Upper lobe of left lung (tissue), 6 donors: ENCODE results near the gene PTPRR. TPM values are rescaled to one million over a fixed set of nuclear protein-coding genes. Genes with fewer than 3 reads are reported as not detected.

Experiments used
- ATAC-seq, 2 donors: fragments of 200-7000 bp; cut with Tn5 transposase; one replicate each; pipeline ENCODE4 v1.9.1; 2022; ENCODE audit warnings: mild to moderate bottlenecking in 2 of 2, moderate library complexity in 2 of 2; ENCODE audit not compliant: low FRiP score in 2 of 2
- DNase-seq, 2 donors: peaks; one replicate each; pipeline ENCODE4 v3.0.0-alpha.2; 2019 to 2020
- H3K27ac ChIP-seq, 4 donors: fragments of 200-600 bp; sonication (generic); one replicate each; pipeline ENCODE4 v1.5.1; 2016 to 2019
- H3K27me3 ChIP-seq, 4 donors: fragments of 200-600 bp; sonication (generic); one replicate each; pipeline ENCODE4 v1.5.1; 2017 to 2019
- H3K36me3 ChIP-seq, 4 donors: fragments of 200-600 bp; sonication (generic); one replicate each; pipeline ENCODE4 v1.5.1; 2016 to 2019
- H3K4me1 ChIP-seq, 4 donors: fragments of 200-600 bp; sonication (generic); one replicate each; pipeline ENCODE4 v1.5.1; 2018 to 2019
- H3K4me3 ChIP-seq, 4 donors: fragments of 200-600 bp; sonication (generic); one replicate each; pipeline ENCODE4 v1.5.1; 2017 to 2019; ENCODE audit warnings: mild to moderate bottlenecking in 2 of 4, moderate library complexity in 1 of 4
- H3K9me3 ChIP-seq, 4 donors: fragments of 200-600 bp; sonication (generic); one replicate each; pipeline ENCODE4 v1.5.1; 2018 to 2019
- EP300 ChIP-seq, 4 donors: sonication (generic); formaldehyde crosslinking; IDR thresholded peaks; one replicate each; pipeline ENCODE4 v1.5.1; 2017; ENCODE audit warnings: antibody characterized with exemption in 4 of 4, control low read depth in 2 of 4
- POLR2A ChIP-seq, 4 donors: fragments of 450-650 bp; IDR thresholded peaks; one replicate each; pipeline ENCODE4 v1.5.1; 2016 to 2017; ENCODE audit warnings: antibody characterized with exemption in 4 of 4, mild to moderate bottlenecking in 2 of 4
- POLR2AphosphoS5 ChIP-seq, 2 donors: sonication (generic); formaldehyde crosslinking; IDR thresholded peaks; one replicate each; pipeline ENCODE4 v1.5.1; 2017; ENCODE audit warnings: antibody characterized with exemption in 2 of 2
- WGBS, 2 donors: methylation state at CpG; one replicate each; pipeline ENCODE4 v1.1.5; 2017 to 2018; 5-methylcytosine and 5-hydroxymethylcytosine counted together
- total RNA-seq, 6 donors: library from RNA; depleted of rRNA in 4 of 6; stranded (reverse); fragments of >200 nt in 4 of 6; gene quantifications; one replicate each; pipeline versions ENCODE4 v1.1.0 to v1.2.1, GENCODE V29; 2016 to 2021
- TF ChIP-seq, protein P1 (sequence below), 6 experiments: fragments of 450-650 bp in 4 of 6; fragments of 200-600 bp in 2 of 6; sonication (generic) in 2 of 6; IDR thresholded peaks; one replicate each; pipeline ENCODE4 v1.5.1; 2016 to 2019; ENCODE audit warnings: antibody characterized with exemption in 6 of 6
- donor health status: DM: no; HTN: no; CAD: no; lungs with moderate emphysema.
- donor health status: DM: no; HTN: yes; CAD: no; lungs with severe emphysema.

PTPRR gene
- total RNA-seq, 6 donors from 2014 or later: 0.30 to 2.7 (median 0.79) TPM; not detected in 1

DNA sequence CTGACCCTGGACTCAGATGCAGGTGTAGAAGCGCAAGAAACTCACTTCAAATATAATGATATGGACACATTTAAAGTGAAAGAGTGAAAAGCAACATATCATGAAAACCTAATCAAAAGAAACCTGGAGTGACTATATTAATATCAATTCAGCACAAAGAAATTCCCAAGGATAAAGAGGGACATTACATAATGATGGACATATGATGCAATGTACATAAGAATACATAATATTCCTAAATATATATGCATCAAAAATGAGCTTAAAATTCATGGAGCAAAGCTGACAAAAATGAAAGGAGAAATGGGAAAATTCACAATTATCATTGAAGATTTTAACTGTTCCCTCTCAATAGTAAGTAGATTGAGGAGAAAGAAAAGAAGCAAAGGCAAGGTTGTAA lies 24.6 kb downstream of the PTPRR start:
- no peak for TF ChIP-seq POLR2AphosphoS5 (IDR thresholded peaks at IDR 0.05)
- ATAC-seq: no peak
- no peak overlapping the region for H3K4me3 ChIP-seq
- no peak for DNase-seq
- H3K27me3 ChIP-seq: no peaks in the 10 kb centered on the region
- H3K4me1 ChIP-seq: no peaks in the 10 kb centered on the region
- H3K36me3 ChIP-seq: no peaks in the 10 kb centered on the region
- no peaks in the 10 kb centered on the region for H3K9me3 ChIP-seq
- H3K27ac ChIP-seq: no peak overlapping the region
- WGBS, 2 donors: 91% methylated on average over 1 of the region's 1 CpG

DNA sequence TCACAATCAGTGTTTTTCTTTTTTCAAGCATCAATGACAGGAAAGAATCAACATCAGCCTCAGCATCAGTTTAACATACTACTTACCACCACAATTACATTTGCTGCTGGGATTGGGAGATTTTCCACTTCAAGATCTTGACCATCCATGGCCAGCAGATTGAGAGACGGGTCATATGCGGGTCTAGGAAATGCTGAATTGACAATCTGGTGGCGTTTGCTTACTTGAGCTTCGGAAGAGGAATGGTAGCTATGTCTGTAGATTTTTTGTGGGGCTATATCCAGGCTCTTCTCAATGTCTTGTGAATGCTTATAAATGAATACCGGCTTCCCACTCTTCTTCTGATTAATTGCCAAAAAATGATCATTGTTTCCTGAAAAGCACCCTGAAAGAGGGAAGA lies 27.9 kb downstream of the PTPRR start:
- WGBS, 2 donors: 86 to 91% methylated on average over 5 of the region's 5 CpGs
- no peaks in the 10 kb centered on the region for H3K36me3 ChIP-seq
- no peaks in the 10 kb centered on the region for H3K9me3 ChIP-seq
- no peak for ATAC-seq
- TF ChIP-seq POLR2A (IDR thresholded peaks at IDR 0.05): no peak
- TF ChIP-seq POLR2AphosphoS5 (IDR thresholded peaks at IDR 0.05): no peak
- TF ChIP-seq, protein P1, sequence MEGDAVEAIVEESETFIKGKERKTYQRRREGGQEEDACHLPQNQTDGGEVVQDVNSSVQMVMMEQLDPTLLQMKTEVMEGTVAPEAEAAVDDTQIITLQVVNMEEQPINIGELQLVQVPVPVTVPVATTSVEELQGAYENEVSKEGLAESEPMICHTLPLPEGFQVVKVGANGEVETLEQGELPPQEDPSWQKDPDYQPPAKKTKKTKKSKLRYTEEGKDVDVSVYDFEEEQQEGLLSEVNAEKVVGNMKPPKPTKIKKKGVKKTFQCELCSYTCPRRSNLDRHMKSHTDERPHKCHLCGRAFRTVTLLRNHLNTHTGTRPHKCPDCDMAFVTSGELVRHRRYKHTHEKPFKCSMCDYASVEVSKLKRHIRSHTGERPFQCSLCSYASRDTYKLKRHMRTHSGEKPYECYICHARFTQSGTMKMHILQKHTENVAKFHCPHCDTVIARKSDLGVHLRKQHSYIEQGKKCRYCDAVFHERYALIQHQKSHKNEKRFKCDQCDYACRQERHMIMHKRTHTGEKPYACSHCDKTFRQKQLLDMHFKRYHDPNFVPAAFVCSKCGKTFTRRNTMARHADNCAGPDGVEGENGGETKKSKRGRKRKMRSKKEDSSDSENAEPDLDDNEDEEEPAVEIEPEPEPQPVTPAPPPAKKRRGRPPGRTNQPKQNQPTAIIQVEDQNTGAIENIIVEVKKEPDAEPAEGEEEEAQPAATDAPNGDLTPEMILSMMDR (IDR thresholded peaks at IDR 0.05): no peak
- no peak for TF ChIP-seq EP300 (IDR thresholded peaks at IDR 0.05)
- H3K4me3 ChIP-seq: no peak overlapping the region
- H3K4me1 ChIP-seq: no peaks in the 10 kb centered on the region
- DNase-seq: no peak
- no peak overlapping the region for H3K27ac ChIP-seq
- no peaks in the 10 kb centered on the region for H3K27me3 ChIP-seq

DNA sequence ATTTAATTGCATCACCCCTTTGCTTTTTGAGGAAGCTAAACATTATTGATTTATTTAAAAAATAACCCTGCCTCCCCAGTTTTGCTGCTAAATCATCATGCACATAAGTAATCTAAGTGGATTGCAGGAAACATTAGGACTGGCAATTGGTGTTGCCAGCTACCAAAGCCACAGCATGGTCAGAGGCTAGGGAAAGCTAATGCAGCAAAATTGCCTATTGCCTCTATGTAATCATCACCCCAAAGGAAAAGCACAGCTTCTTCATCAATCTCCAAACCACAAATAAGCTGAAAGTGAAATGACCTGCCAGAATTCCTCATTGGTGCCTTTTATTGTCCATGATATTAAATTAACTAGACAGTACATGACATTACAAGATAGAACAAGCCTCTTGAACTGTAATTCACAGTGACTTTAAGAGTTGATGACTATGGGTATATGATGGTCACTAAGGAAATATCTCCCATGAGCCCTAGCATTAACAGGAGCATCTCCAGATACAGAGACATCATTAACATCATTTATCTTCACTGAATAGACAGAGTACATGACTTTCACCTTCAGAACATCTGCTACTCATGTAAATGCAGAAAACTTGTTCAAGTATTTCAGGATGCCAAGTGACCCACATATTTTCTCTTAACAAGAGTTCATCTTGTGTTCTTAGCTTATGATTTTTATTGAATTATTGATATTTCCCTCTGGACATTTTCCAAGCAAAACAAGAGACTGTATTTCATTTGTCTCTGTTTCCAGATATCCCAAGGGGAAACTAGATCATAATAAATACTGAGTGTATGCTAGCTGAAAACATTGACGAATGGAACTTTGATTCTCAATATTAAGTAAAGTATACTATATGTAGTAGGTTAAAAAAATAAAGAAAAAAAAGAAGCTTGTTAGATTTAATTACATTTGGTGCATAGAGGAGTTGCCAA lies 29.4 kb downstream of the PTPRR start:
- Histone ChIP-seq H3K4me1 (no peaks in the 10 kb centered on the region), H3K27ac (no peak overlapping the region), H3K27me3 (no peaks in the 10 kb centered on the region), H3K4me3 (no peak overlapping the region), H3K36me3 (no peaks in the 10 kb centered on the region), H3K9me3 (no peaks in the 10 kb centered on the region)
- WGBS, 2 donors: 73 to 90% methylated on average over 1 of the region's 1 CpG
- no peak for TF ChIP-seq EP300 (IDR thresholded peaks at IDR 0.05)
- TF ChIP-seq POLR2A (IDR thresholded peaks at IDR 0.05): no peak
- TF ChIP-seq, protein P1 (IDR thresholded peaks at IDR 0.05): no peak
- no peak for TF ChIP-seq POLR2AphosphoS5 (IDR thresholded peaks at IDR 0.05)
- DNase-seq: no peak
- no peak for ATAC-seq

DNA sequence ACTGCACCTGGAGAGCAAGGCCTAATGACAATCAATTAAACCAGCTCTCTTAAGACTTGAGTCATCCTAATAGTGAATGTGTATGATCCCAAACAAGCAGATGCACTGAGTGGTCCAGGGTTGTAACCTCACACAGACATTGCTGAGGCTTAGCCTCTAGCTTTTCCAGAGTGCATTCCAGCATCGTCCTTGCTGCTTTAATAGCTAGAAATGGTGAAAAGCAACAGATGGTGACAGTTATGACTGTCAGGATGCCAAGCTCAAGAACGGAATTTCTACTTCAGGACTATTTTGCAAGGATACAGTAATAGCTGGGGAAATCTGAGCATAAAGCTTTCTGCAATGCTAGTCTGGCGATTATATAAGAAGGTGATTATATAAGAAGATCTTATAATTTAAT lies 34.6 kb downstream of the PTPRR start:
- no peaks in the 10 kb centered on the region for H3K27me3 ChIP-seq
- ATAC-seq (no peak), DNase-seq (no peak)
- no peak overlapping the region for H3K4me3 ChIP-seq
- no peaks in the 10 kb centered on the region for H3K36me3 ChIP-seq
- no peak for TF ChIP-seq EP300 (IDR thresholded peaks at IDR 0.05)
- no peak for TF ChIP-seq POLR2A (IDR thresholded peaks at IDR 0.05)
- TF ChIP-seq, protein P1 (IDR thresholded peaks at IDR 0.05): no peak
- no peak for TF ChIP-seq POLR2AphosphoS5 (IDR thresholded peaks at IDR 0.05)
- WGBS, 2 donors: 57 to 65% methylated on average over 3 of the region's 3 CpGs
- H3K4me1 ChIP-seq: no peaks in the 10 kb centered on the region
- H3K9me3 ChIP-seq: no peaks in the 10 kb centered on the region
- H3K27ac ChIP-seq: no peak overlapping the region

DNA sequence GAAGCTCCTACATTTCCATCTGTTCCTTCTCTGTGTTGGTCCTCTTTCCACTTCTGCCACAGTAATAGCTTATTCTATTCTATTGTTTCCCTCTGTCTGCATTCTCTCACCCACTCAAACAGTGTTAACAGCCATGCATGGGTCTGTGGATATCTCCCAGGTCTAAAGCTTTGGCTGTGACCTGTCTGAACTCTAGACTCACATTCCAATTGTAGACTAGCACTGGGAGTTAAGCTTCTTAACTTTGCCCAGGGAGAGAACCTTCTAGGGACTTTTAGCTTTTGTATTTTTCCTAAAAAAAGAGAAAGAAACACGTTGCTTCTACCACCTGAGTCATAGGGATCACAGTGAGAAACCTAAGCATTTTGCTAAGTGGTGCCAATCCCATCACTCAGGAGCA lies 36.7 kb downstream of the PTPRR start:
- Histone ChIP-seq H3K27ac (no peak overlapping the region), H3K4me3 (no peak overlapping the region), H3K9me3 (no peaks in the 10 kb centered on the region), H3K4me1 (no peaks in the 10 kb centered on the region), H3K27me3 (no peaks in the 10 kb centered on the region), H3K36me3 (no peaks in the 10 kb centered on the region)
- ATAC-seq: no peak
- TF ChIP-seq POLR2AphosphoS5 (IDR thresholded peaks at IDR 0.05) (no peak), EP300 (IDR thresholded peaks at IDR 0.05) (no peak), POLR2A (IDR thresholded peaks at IDR 0.05) (no peak)
- TF ChIP-seq, protein P1 (IDR thresholded peaks at IDR 0.05): no peak
- WGBS, 2 donors: 29 to 38% methylated on average over 1 of the region's 1 CpG
- DNase-seq: no peak
